IPS-18a (cell line): ENCODE results near the gene TFAP2E.

Experiments used
- H3K27ac ChIP-seq: one replicate; pipeline ENCODE4 v1.5.1; 2013; ENCODE audit warnings: low read length
- H3K27me3 ChIP-seq: one replicate; pipeline ENCODE4 v1.6.1; 2013; ENCODE audit warnings: mild to moderate bottlenecking, low read length; ENCODE audit not compliant: control insufficient read depth, insufficient read depth
- H3K36me3 ChIP-seq: one replicate; pipeline ENCODE4 v1.6.1; 2013; ENCODE audit warnings: low read depth, low read length; ENCODE audit not compliant: control insufficient read depth
- H3K4me1 ChIP-seq: one replicate; pipeline ENCODE4 v1.6.1; 2013; ENCODE audit warnings: low read depth, low read length; ENCODE audit not compliant: control insufficient read depth
- H3K4me3 ChIP-seq: one replicate; pipeline ENCODE4 v1.5.1; 2013; ENCODE audit warnings: low read length
- H3K9ac ChIP-seq: one replicate; pipeline ENCODE4 v1.6.1; 2013; ENCODE audit warnings: mild to moderate bottlenecking, low read length, moderate library complexity
- H3K9me3 ChIP-seq: one replicate; pipeline ENCODE4 v1.6.1; 2013; ENCODE audit warnings: low read depth, low read length; ENCODE audit not compliant: control insufficient read depth

The TFAP2E gene

GRCh38 chr1:35573198-35574124 is at the start of gene TFAP2E:
TSS of gene TFAP2E (plus strand) at chr1:35573314. CDS start at chr1:35573578, 264 bp downstream.
- Histone ChIP-seq H3K4me1 (peaks cover 4% of the 10 kb centered on the region), H3K9ac (no peak within 1 kb of the TSS), H3K27ac (no peak within 1 kb of the TSS), H3K4me3 (peak within 1 kb of the TSS; percentile 47), H3K9me3 (no peaks in the 10 kb centered on the region), H3K36me3 (no peaks in the 10 kb centered on the region), H3K27me3 (peaks cover 93% of the 10 kb centered on the region)

GRCh38 chr1:35524106-35524505 is 49.0 kb upstream of the TFAP2E start:
- H3K9me3 ChIP-seq, result no peaks in the 10 kb centered on the region
- H3K36me3 ChIP-seq, result no peaks in the 10 kb centered on the region
- no peak overlapping the region for H3K27ac ChIP-seq
- H3K4me1 ChIP-seq, result peaks cover 11% of the 10 kb centered on the region
- no peaks in the 10 kb centered on the region for H3K27me3 ChIP-seq
- H3K4me3 ChIP-seq, result no peak overlapping the region
- H3K9ac ChIP-seq, result no peak overlapping the region

GRCh38 chr1:35530168-35530567 is 42.9 kb upstream of the TFAP2E start:
- no peak overlapping the region for H3K4me3 ChIP-seq
- peaks cover 14% of the 10 kb centered on the region for H3K36me3 ChIP-seq
- peaks cover 7% of the 10 kb centered on the region for H3K4me1 ChIP-seq
- H3K27me3 ChIP-seq, result no peaks in the 10 kb centered on the region
- no peaks in the 10 kb centered on the region for H3K9me3 ChIP-seq
- H3K9ac ChIP-seq, result no peak overlapping the region
- H3K27ac ChIP-seq, result no peak overlapping the region

GRCh38 chr1:35530946-35531345 is 42.2 kb upstream of the TFAP2E start:
- no peak overlapping the region for H3K9ac ChIP-seq
- H3K4me3 ChIP-seq, result no peak overlapping the region
- H3K27ac ChIP-seq, result no peak overlapping the region
- no peaks in the 10 kb centered on the region for H3K27me3 ChIP-seq
- peaks cover 14% of the 10 kb centered on the region for H3K36me3 ChIP-seq
- peaks cover 14% of the 10 kb centered on the region for H3K4me1 ChIP-seq
- no peaks in the 10 kb centered on the region for H3K9me3 ChIP-seq

- H3K27ac ChIP-seq, result no peak overlapping the region
- no peak overlapping the region for H3K9ac ChIP-seq
- peaks cover 14% of the 10 kb centered on the region for H3K36me3 ChIP-seq
- H3K27me3 ChIP-seq, result no peaks in the 10 kb centered on the region
- H3K4me3 ChIP-seq, result no peak overlapping the region
- no peaks in the 10 kb centered on the region for H3K9me3 ChIP-seq
- H3K4me1 ChIP-seq, result peaks cover 19% of the 10 kb centered on the region
Observed at GRCh38 chr1:35531368-35531767, 41.7 kb upstream of the TFAP2E start.

GRCh38 chr1:35532497-35533223 is 40.5 kb upstream of the TFAP2E start:
- Histone ChIP-seq H3K36me3 (peaks cover 14% of the 10 kb centered on the region), H3K4me1 (peaks cover 30% of the 10 kb centered on the region), H3K27ac (no peak overlapping the region), H3K9ac (no peak overlapping the region), H3K27me3 (no peaks in the 10 kb centered on the region), H3K9me3 (no peaks in the 10 kb centered on the region), H3K4me3 (no peak overlapping the region)

GRCh38 chr1:35533586-35533985 is 39.5 kb upstream of the TFAP2E start:
- H3K9me3 ChIP-seq, result no peaks in the 10 kb centered on the region
- peaks cover 14% of the 10 kb centered on the region for H3K36me3 ChIP-seq
- H3K4me3 ChIP-seq, result no peak overlapping the region

GRCh38 chr1:35535243-35535642 is 37.9 kb upstream of the TFAP2E start:
- Histone ChIP-seq H3K9me3 (no peaks in the 10 kb centered on the region), H3K9ac (no peak overlapping the region), H3K36me3 (peaks cover 9% of the 10 kb centered on the region), H3K4me1 (peaks cover 32% of the 10 kb centered on the region), H3K27me3 (no peaks in the 10 kb centered on the region), H3K4me3 (no peak overlapping the region), H3K27ac (no peak overlapping the region)

More at GRCh38 chr1:35533586-35533985, 39.5 kb upstream of the TFAP2E start:
- H3K9ac ChIP-seq, result no peak overlapping the region
- peaks cover 32% of the 10 kb centered on the region for H3K4me1 ChIP-seq
- no peaks in the 10 kb centered on the region for H3K27me3 ChIP-seq
- no peak overlapping the region for H3K27ac ChIP-seq

GRCh38 chr1:35536556-35537162 is 36.5 kb upstream of the TFAP2E start:
- Histone ChIP-seq H3K9me3 (no peaks in the 10 kb centered on the region), H3K4me1 (peaks cover 32% of the 10 kb centered on the region), H3K36me3 (peaks cover 3% of the 10 kb centered on the region), H3K27ac (no peak overlapping the region), H3K4me3 (no peak overlapping the region), H3K27me3 (no peaks in the 10 kb centered on the region), H3K9ac (no peak overlapping the region)

GRCh38 chr1:35537806-35538205 is 35.3 kb upstream of the TFAP2E start:
- Histone ChIP-seq H3K4me3 (no peak overlapping the region), H3K9ac (no peak overlapping the region), H3K36me3 (peaks cover 7% of the 10 kb centered on the region), H3K9me3 (no peaks in the 10 kb centered on the region), H3K27ac (no peak overlapping the region), H3K4me1 (peaks cover 32% of the 10 kb centered on the region), H3K27me3 (no peaks in the 10 kb centered on the region)

- H3K9ac ChIP-seq, result no peak overlapping the region
- H3K4me3 ChIP-seq, result no peak overlapping the region
- H3K4me1 ChIP-seq, result peaks cover 26% of the 10 kb centered on the region
- no peak overlapping the region for H3K27ac ChIP-seq
- H3K36me3 ChIP-seq, result peaks cover 5% of the 10 kb centered on the region
- no peaks in the 10 kb centered on the region for H3K9me3 ChIP-seq
- no peaks in the 10 kb centered on the region for H3K27me3 ChIP-seq
Observed at GRCh38 chr1:35539073-35539823, 33.9 kb upstream of the TFAP2E start.
